GM18861 (cell line): ENCODE data around the gene SELENOT.
"Not testable (repeated sequence)": the region's sequence is repeated elsewhere in the genome, so short reads cannot be mapped to it uniquely, and the experiment has no call there.

Experiments used
- ATAC-seq: cut with Tn5 transposase; IDR thresholded peaks from one replicate; pipeline ENCODE4 v1.9.1; 2021; ENCODE audit not compliant: unreplicated experiment

The SELENOT gene

GRCh38 chr3:150603153-150603979 lies at the start of gene SELENOT:
Gene SELENOT, plus strand, starts transcription at chr3:150603321. Its CDS starts 42 bp downstream, at chr3:150603363.
- peak; percentile 44 for ATAC-seq

DNA sequence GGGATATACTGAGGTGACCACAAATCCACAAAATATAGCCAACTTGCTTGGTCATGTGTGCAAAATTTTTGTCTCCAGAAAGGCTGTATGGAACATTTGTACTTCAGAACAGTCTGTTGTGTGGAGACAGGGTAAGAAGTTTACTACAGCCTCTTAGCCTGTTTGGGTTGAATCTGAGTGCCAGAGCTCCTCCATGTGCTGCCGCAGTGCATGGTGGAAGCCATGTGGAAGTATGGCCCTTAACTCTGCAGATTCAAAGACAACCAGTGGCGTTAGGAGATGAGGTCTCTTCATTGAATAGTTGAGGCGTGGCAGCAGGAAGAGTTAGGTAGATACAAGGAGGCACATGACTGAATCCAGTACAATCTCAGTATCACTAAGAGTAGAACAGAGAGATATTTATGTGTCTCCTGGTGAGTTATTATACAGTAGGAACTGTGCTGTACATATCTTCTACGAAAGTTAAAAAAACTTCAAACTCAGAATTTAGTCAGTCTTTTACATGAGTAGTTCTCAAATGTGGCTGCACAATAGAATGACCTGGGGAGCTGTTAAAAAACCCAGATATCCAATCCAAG lies 47.2 kb upstream of the SELENOT start:
- no peak for ATAC-seq

GRCh38 chr3:150556792-150557191 lies 46.3 kb upstream of the SELENOT start:
- ATAC-seq = no peak

GRCh38 chr3:150557725-150558124 lies 45.4 kb upstream of the SELENOT start:
- ATAC-seq = no peak

DNA sequence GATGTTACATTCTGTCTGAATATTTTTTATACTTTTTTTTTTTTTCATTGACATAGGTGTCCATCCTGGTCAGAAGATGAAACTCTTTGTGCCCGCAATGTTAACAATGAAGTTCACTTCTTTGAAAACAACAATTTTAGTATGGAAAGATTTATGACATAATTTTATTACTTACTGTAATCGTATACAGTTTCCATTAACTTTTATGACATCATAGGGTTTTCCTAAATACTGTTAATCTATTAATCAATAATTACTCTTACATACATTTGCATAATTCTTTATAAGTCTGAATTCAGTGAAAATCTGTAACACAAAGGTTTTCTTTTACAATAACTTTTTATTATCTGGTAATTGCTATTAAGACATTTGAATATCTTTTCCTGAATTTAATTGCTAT lies 38.9 kb upstream of the SELENOT start:
- no peak for ATAC-seq

- ATAC-seq = no peak
These were observed 35.8 kb upstream of the SELENOT start for GRCh38 chr3:150567328-150567727.

DNA sequence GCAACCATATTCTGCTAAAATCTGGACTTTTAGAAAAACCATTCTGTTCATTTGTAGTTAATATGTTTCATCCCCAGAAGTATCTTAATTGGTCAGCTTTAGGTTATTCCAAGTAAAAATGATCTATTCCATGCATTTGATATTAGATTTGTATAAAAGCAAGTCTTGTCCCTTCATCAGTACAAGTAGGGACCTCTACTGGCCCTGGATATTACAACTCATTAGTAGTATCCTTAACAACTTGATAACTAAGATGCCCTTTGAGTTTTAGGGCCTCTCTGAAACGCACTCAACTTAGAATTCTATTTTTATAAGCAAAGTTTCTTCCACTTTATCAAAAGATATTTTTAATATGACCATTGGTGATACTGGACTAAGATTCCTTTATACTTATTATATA lies 25.3 kb upstream of the SELENOT start:
- ATAC-seq = no peak

- ATAC-seq = no peak
These were observed 21.9 kb upstream of the SELENOT start for GRCh38 chr3:150581174-150581573.

GRCh38 chr3:150582620-150583019 lies 20.5 kb upstream of the SELENOT start:
- ATAC-seq = no peak

GRCh38 chr3:150583028-150583427 lies 20.1 kb upstream of the SELENOT start:
- peak; percentile 52 for ATAC-seq

DNA sequence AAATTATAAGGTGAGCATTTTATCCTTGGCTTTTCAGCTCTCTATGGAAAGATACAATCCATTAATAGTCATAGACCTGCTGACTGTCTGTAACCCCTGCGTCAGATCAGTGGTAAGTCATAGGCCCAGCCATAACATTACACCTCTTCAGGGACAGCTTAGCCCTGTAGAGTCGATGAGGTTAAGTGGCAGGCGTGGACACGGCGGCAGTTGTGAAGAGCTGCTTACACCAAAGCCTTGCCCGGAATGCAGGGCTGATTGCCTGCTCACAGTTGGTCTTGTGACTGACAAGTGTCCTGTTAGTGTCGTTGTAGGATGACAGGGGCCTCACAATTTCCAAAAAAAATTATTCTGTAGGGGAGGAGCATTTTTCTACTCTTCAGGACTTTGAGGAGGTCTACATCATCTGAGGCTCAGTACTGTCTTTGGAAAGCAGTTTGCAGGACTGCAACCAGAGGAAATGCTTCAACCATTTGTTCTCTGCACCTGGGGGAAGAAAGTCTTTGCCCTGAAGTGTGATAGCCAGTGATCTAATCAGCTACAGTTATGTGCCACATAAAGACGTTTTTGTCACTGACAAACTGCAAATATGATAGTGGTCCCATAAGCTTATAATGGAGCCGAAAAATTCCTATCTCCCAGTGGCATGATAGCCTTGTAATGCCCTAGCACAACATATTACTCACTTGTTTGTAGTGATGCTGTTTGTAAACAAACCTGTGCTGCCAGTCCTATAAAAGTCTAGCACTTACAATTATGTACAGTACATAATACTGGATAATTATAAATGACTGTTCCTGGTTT lies 14.9 kb upstream of the SELENOT start:
- no peak for ATAC-seq

DNA sequence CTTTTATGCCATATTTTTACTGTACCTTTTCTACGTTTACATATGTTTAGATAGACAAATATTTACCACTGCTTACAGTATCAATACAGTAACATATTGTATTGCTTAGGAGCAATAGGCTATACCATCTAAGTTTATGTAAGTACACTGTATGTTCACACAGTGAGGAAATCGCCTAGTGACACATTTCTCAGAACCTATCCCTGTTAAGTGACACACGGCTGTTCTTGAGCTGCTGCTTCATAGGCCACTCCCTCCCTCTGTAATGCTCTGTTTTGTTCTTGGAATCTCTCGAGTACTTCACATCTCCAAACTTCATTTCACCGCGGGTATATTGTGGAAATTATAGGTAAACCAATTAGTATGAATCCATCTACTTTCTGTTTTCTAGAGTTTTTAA lies 13.4 kb upstream of the SELENOT start:
- no peak for ATAC-seq

DNA sequence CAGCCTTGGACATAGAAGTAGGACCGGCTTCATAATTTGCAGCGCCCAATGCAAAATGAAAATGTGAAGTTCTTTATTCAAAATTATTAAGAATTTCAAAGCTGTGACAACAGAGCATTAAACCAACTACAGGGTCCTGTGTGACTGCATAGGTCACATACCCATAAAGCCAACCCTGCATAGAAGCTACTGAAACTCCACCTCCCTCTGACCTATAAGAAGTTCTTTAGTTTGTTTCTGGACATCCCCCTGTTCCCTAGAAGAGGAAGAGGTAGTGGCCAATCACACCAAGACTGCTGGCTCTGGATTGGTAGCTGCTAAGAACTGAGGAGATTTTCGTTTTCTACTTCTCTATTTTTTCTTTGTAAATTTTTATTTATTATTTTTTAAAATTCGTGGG lies 9.0 kb upstream of the SELENOT start:
- ATAC-seq = no peak

GRCh38 chr3:150597646-150598045 lies 5.5 kb upstream of the SELENOT start:
- ATAC-seq = no peak

GRCh38 chr3:150599611-150600297 lies 3.4 kb upstream of the SELENOT start:
- peak; percentile 19 for ATAC-seq

GRCh38 chr3:150600647-150601530 lies 2.2 kb upstream of the SELENOT start:
- ATAC-seq = not testable (repeated sequence)

DNA sequence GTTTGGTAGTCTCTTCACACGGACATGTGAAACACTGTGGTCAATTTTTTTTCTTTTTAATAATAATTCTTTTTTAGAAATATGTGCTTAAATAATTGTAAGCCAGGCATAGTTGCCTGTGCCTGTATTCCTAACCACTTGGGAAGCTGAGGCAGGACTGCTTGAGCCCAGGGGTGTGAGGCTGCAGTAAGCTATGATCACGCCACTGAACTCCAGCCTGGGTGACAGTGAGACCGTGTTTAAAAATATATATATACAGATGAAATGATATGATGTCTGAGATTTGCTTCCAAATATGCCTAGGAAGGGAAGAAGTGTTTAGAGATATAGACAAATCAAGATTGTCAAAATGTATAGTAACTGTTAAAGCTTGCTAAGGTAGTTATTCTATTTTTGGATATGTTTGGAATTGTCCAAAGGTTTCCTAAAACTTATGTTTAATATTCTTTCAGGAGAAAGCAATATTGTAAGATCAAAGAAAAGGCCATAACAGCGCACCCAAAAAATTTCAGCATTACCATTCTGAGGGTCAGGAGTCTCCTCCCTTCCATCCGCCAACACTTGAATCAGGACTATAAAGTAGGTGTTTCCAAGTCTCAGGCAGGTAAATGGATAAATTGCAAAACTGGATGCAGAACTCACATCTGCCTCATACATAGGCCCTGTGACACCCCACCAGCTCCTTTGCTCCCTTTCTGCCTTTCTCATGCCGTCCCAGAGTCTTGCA lies 532 bp upstream of the SELENOT start:
- peak; percentile 1 for ATAC-seq

- no peak for ATAC-seq
These were observed 829 bp downstream of the SELENOT start for GRCh38 chr3:150603980-150604319.

DNA sequence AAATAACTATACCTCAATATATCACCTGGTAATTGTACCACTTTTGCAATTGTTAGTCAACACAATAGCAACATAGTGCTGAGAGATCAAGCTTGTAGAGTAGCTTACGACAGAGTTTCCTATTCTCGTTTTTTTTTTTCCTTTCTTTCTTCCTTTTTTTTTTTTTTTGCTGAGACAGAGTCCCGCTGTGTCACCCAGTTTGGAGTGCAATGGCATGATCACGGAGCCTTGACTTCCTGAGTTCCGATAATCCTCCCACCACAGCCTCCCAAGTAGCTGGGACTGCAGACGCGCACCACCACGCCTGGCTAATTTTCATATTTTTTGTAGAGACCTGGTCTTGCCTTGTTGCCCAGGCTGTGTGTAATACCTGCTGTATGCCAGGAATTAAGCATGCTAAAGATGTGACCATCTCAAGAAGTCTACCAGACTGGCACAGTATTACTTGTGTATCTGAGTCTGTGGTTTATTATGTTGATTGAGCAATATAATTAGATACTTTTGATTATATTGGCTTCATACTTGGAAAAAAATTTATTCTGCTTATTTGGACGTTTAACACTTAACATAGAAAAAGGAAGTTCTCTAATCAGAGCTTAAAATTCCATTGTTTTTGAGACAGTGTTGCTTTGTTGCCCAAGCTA lies 3.0 kb downstream of the SELENOT start:
- no peak for ATAC-seq
